OCI-LY1 (cell line): ENCODE measurements around the gene TPPP.

Experiments used
- CTCF ChIP-seq: fragments of 200-600 bp; sonication (generic), shearing (Covaris generic); IDR thresholded peaks from 2 replicates; pipeline ENCODE4 v1.5.1; 2017; ENCODE audit warnings: mild to moderate bottlenecking, antibody characterized with exemption, low read length, moderate library complexity, mixed read lengths
- EZH2 ChIP-seq: fragments of 200-600 bp; sonication (generic), shearing (Covaris generic); IDR thresholded peaks from 2 replicates; pipeline ENCODE4 v1.8.0; 2017; ENCODE audit warnings: borderline replicate concordance, mixed run types, mild to moderate bottlenecking, antibody characterized with exemption, low read length, moderate library complexity, mixed read lengths

DNA sequence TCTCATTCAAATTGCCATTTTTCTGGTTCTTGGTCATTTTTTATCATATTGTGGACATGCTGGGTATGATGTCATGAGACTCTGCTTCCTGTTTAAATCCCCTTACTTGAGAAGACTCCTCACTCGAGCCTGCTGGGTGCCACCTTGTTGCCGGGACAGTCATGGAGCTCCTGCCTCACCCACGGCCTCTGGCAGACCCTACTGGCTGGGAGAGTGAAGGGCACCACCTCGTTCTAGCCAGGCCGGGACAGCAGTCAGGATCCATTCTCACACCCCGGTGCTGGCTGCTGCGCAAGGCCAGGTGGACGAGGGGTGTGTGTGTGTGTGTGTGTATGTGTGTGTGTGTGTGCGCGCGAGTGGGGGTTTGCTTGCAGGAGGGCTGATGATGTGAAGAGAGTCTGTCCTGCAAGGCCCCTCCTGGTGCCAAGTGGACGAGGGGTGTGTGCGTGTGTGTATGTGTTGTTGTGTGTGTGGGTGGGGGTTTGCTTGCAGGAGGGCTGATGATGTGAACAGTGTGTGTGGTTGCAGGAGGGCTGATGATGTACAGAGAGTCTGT, 76.6 kb downstream of the TPPP start:
- TF ChIP-seq CTCF = no peak
- no peak for TF ChIP-seq EZH2
